H1 (cell line): ENCODE results near the gene DEPP1. TPM values are rescaled to one million over a fixed set of nuclear protein-coding genes. Genes with fewer than 3 reads are reported as not detected.

Source experiments
- CTCF ChIA-PET: fragments of 300-600 bp; sonication (Branson Sonifier 250); formaldehyde crosslinking; loops from one replicate; lab custom pipeline; 2021; ENCODE audit not compliant: partially characterized antibody; lab: Charles Lee
- POLR2A ChIA-PET: fragments of 300-600 bp; sonication (Branson Sonifier 250); formaldehyde crosslinking; loops from one replicate; lab custom pipeline; 2021; ENCODE audit warnings: inconsistent platforms; ENCODE audit not compliant: partially characterized antibody; lab: Charles Lee
- DNase-seq, 2 experiments: peaks; one replicate each; pipeline versions ENCODE4 v3.0.0 to v3.0.0-alpha.2; 2010 to 2022; ENCODE audit warnings: low spot score in 2 of 2, low read depth in 1 of 2, mixed read lengths in 1 of 2
- FAIRE-seq: peaks from 2 replicates; lab custom pipeline; 2011; peaks lifted over from hg19 to GRCh38; lab: Jason Lieb, UNC
- H2AFZ ChIP-seq: 2 replicates; pipeline ENCODE4 v1.8.1; 2012; ENCODE audit warnings: low read length, inconsistent platforms
- H2AK5ac ChIP-seq: 2 replicates; pipeline ENCODE4 v1.6.1; 2013; ENCODE audit warnings: low read depth, low read length
- H2BK120ac ChIP-seq: replicated peaks from 2 replicates; pipeline ENCODE3; 2013; ENCODE audit warnings: low read depth, low read length, inconsistent platforms
- H2BK12ac ChIP-seq: 2 replicates; pipeline ENCODE4 v1.6.1; 2013; ENCODE audit warnings: low read depth, low read length
- H2BK15ac ChIP-seq: 2 replicates; pipeline ENCODE4 v1.6.1; 2013; ENCODE audit warnings: low read length
- H2BK20ac ChIP-seq: 2 replicates; pipeline ENCODE4 v1.6.1; 2013; ENCODE audit warnings: low read length
- H2BK5ac ChIP-seq: 2 replicates; pipeline ENCODE4 v1.6.1; 2013; ENCODE audit warnings: low read depth, low read length
- H3K14ac ChIP-seq: 2 replicates; pipeline ENCODE4 v1.6.1; 2013; ENCODE audit warnings: inconsistent platforms; ENCODE audit not compliant: insufficient read length
- H3K18ac ChIP-seq: 2 replicates; pipeline ENCODE4 v1.6.1; 2013; ENCODE audit warnings: low read length; ENCODE audit errors: extremely low read depth
- H3K23ac ChIP-seq: 2 replicates; pipeline ENCODE4 v1.6.1; 2013; ENCODE audit warnings: inconsistent platforms; ENCODE audit not compliant: insufficient read length
- H3K23me2 ChIP-seq: 2 replicates; pipeline ENCODE4 v1.6.1; 2013; ENCODE audit warnings: low read depth, low read length
- H3K27ac ChIP-seq: 2 replicates; pipeline ENCODE4 v1.6.1; 2011; ENCODE audit warnings: low read depth, low read length, inconsistent platforms
- H3K27me3 ChIP-seq, 4 experiments: replicated peaks in 1 of 4; 1 replicate in 1 of 4; 2 replicates in 3 of 4; pipeline versions ENCODE4 v1.6.1 to v1.8.1; 2011 to 2013; ENCODE audit warnings: low read length in 3 of 4, mild to moderate bottlenecking in 3 of 4, inconsistent platforms in 2 of 4, mixed read lengths in 2 of 4, moderate library complexity in 1 of 4; ENCODE audit not compliant: control insufficient read depth in 3 of 4, insufficient read depth in 3 of 4; ENCODE audit errors: extremely low read depth in 1 of 4
- H3K36me3 ChIP-seq, 4 experiments: 2 replicates each; pipeline versions ENCODE4 v1.6.1 to v1.8.1; 2011 to 2013; ENCODE audit warnings: mild to moderate bottlenecking in 4 of 4, low read length in 3 of 4, moderate library complexity in 2 of 4, control low read depth in 1 of 4, inconsistent platforms in 1 of 4; ENCODE audit not compliant: insufficient read depth in 4 of 4, control insufficient read depth in 2 of 4
- H3K4ac ChIP-seq: replicated peaks from 2 replicates; pipeline ENCODE3; 2013; ENCODE audit warnings: low read length, low read depth, mixed read lengths, inconsistent platforms; ENCODE audit not compliant: insufficient read length
- H3K4me1 ChIP-seq, 4 experiments: replicated peaks in 1 of 4; 1 replicate in 1 of 4; 2 replicates in 3 of 4; pipeline versions ENCODE4 v1.6.1 to v1.8.1; 2011 to 2013; ENCODE audit warnings: low read length in 3 of 4, inconsistent platforms in 2 of 4, mixed read lengths in 1 of 4; ENCODE audit not compliant: insufficient read depth in 4 of 4, control insufficient read depth in 3 of 4
- H3K4me2 ChIP-seq, 2 experiments: 2 replicates each; pipeline versions ENCODE4 v1.6.1 to v1.8.1; 2011 to 2013; ENCODE audit warnings: low read depth in 2 of 2, low read length in 2 of 2, control low read depth in 1 of 2, inconsistent platforms in 1 of 2, mild to moderate bottlenecking in 1 of 2; ENCODE audit not compliant: insufficient read depth in 1 of 2
- H3K4me3 ChIP-seq, 4 experiments: fragments of 200-600, 300-600 bp in 1 of 4; sonication (generic), shearing (Covaris generic), sonication (Bioruptor Twin) in 1 of 4; 2 replicates each; pipeline versions ENCODE4 v1.5.1 to v1.8.1; 2011 to 2016; ENCODE audit warnings: low read length in 4 of 4, low read depth in 3 of 4, control low read depth in 2 of 4, inconsistent platforms in 2 of 4, mild to moderate bottlenecking in 2 of 4, mixed read lengths in 1 of 4, moderate library complexity in 1 of 4; ENCODE audit not compliant: insufficient read depth in 2 of 4; ENCODE audit errors: extremely low read depth in 1 of 4
- H3K56ac ChIP-seq: replicated peaks from 2 replicates; pipeline ENCODE3; 2013; ENCODE audit warnings: low read depth, mild to moderate bottlenecking, mixed read lengths, low read length, inconsistent platforms; ENCODE audit not compliant: insufficient read length
- H3K79me1 ChIP-seq: 2 replicates; pipeline ENCODE4 v1.6.1; 2013; ENCODE audit warnings: low read depth, low read length, control low read depth
- H3K79me2 ChIP-seq, 2 experiments: 2 replicates each; pipeline versions ENCODE4 v1.6.1 to v1.8.1; 2012 to 2013; ENCODE audit warnings: low read length in 2 of 2, mild to moderate bottlenecking in 2 of 2, inconsistent platforms in 1 of 2; ENCODE audit not compliant: insufficient read depth in 2 of 2, control insufficient read depth in 1 of 2
- H3K9ac ChIP-seq, 4 experiments: replicated peaks in 1 of 4; 1 replicate in 1 of 4; 2 replicates in 3 of 4; pipeline versions ENCODE4 v1.6.1 to v1.8.1; 2011 to 2013; ENCODE audit warnings: low read depth in 3 of 4, low read length in 3 of 4, control low read depth in 2 of 4, mild to moderate bottlenecking in 2 of 4, moderate library complexity in 2 of 4, inconsistent platforms in 1 of 4; ENCODE audit errors: extremely low read depth in 1 of 4
- H3K9me3 ChIP-seq, 2 experiments: 2 replicates each; pipeline versions ENCODE4 v1.6.1 to v1.8.1; 2012 to 2013; ENCODE audit warnings: mild to moderate bottlenecking in 2 of 2, moderate library complexity in 2 of 2, control low read depth in 1 of 2, inconsistent platforms in 1 of 2, low read depth in 1 of 2, low read length in 1 of 2, mixed read lengths in 1 of 2; ENCODE audit not compliant: insufficient read depth in 2 of 2
- H4K20me1 ChIP-seq, 2 experiments: replicated peaks in 1 of 2; 2 replicates each; pipeline versions ENCODE3 to v1.8.1; 2011 to 2013; ENCODE audit warnings: inconsistent platforms in 2 of 2, low read length in 2 of 2, mild to moderate bottlenecking in 1 of 2; ENCODE audit not compliant: insufficient read depth in 2 of 2, control insufficient read depth in 1 of 2
- H4K5ac ChIP-seq: 2 replicates; pipeline ENCODE4 v1.6.1; 2013; ENCODE audit warnings: low read length, low read depth, mixed read lengths, inconsistent platforms; ENCODE audit not compliant: insufficient read length
- H4K8ac ChIP-seq: 2 replicates; pipeline ENCODE4 v1.8.0; 2013; ENCODE audit warnings: mild to moderate bottlenecking, moderate library complexity, low read length, inconsistent platforms; ENCODE audit not compliant: insufficient read depth; ENCODE audit errors: extremely low read depth
- H4K91ac ChIP-seq: replicated peaks from 2 replicates; pipeline ENCODE3; 2013; ENCODE audit warnings: low read length, mixed read lengths, inconsistent platforms; ENCODE audit not compliant: insufficient read length
- CBX5 ChIP-seq: fragments of 300-800, 300-1000 bp; sonication (generic); IDR thresholded peaks from 2 replicates; pipeline ENCODE4 v1.7.1; 2016; ENCODE audit warnings: antibody characterized with exemption, low read length, low read depth
- PHF8 ChIP-seq: fragments of 200-600 bp; sonication (generic); conservative IDR thresholded peaks from 2 replicates; pipeline ENCODE4 v1.7.1; 2012; ENCODE audit warnings: low read depth, mild to moderate bottlenecking, inconsistent platforms, low read length, moderate library complexity
- POLR2AphosphoS5 ChIP-seq: IDR thresholded peaks from 2 replicates; pipeline ENCODE4 v1.6.1; 2011; ENCODE audit warnings: low read depth, low read length
- SIN3A ChIP-seq, 2 experiments: IDR thresholded peaks in 1 of 2; conservative IDR thresholded peaks in 1 of 2; 2 replicates each; pipeline ENCODE4 v1.6.1; 2011 to 2012; ENCODE audit warnings: low read length in 2 of 2, improper control_type of control experiment in 1 of 2, low read depth in 1 of 2, mild to moderate bottlenecking in 1 of 2
- SIRT6 ChIP-seq: IDR thresholded peaks from one replicate; pipeline ENCODE4 v1.7.1; 2012; ENCODE audit warnings: low read length, inconsistent platforms
- TAF1 ChIP-seq: IDR thresholded peaks from 2 replicates; pipeline ENCODE4 v1.6.1; 2011; ENCODE audit warnings: mild to moderate bottlenecking, low read depth, low read length
- TAF7 ChIP-seq: optimal IDR thresholded peaks from 2 replicates; pipeline ENCODE3; 2011; ENCODE audit warnings: low read depth, mild to moderate bottlenecking, inconsistent platforms, low read length, moderate library complexity, borderline replicate concordance
- WGBS, 2 experiments: shearing (Covaris generic) in 1 of 2; methylation state at CpG; one replicate each; pipeline versions ENCODE4 v1.1.6 to v1.1.7; 2013 to 2015; ENCODE audit warnings: low lambda C conversion rate in 2 of 2, mixed read lengths in 2 of 2, inconsistent platforms in 1 of 2, low coverage in 1 of 2, missing lambda C conversion rate in 1 of 2; ENCODE audit not compliant: insufficient replicate concordance in 2 of 2, insufficient coverage in 1 of 2, insufficient read length in 1 of 2; ENCODE audit errors: extremely low coverage in 1 of 2, missing lambda C conversion rate in 1 of 2; 5-methylcytosine and 5-hydroxymethylcytosine counted together
- polyA plus RNA-seq, 7 experiments: library from polyadenylated mRNA; depleted of rRNA in 3 of 7; stranded (reverse) in 5 of 7; unstranded in 2 of 7; fragments of >200 nt in 5 of 7; fragments of 200-250 nt in 2 of 7; gene quantifications; 1 replicate in 5 of 7; 2 replicates in 1 of 7; 4 replicates in 1 of 7; pipeline versions ENCODE4 v1.2.1 to v1.2.3, GENCODE V29; 2011 to 2013; ENCODE audit warnings: missing spikeins in 2 of 7, mixed read lengths in 2 of 7
- total RNA-seq: library from RNA; stranded (reverse); fragmentation: NEBNext Ultra II Directional; extraction: Animal tissue kit (Norgen Biotek cat#: 25700); gene quantifications from 2 replicates; pipeline ENCODE4 v1.2.1, GENCODE V29; 2021
- TF ChIP-seq, protein P1 (sequence below): IDR thresholded peaks from 2 replicates; pipeline ENCODE4 v1.6.1; 2012; ENCODE audit warnings: low read length, inconsistent platforms

Gene DEPP1
- total and polyA plus RNA-seq, 2 of the 8 experiments (the other 6 are each of a cell fraction or from before 2014, with no cell fraction given): 0.67 to 4.5 TPM

DNA sequence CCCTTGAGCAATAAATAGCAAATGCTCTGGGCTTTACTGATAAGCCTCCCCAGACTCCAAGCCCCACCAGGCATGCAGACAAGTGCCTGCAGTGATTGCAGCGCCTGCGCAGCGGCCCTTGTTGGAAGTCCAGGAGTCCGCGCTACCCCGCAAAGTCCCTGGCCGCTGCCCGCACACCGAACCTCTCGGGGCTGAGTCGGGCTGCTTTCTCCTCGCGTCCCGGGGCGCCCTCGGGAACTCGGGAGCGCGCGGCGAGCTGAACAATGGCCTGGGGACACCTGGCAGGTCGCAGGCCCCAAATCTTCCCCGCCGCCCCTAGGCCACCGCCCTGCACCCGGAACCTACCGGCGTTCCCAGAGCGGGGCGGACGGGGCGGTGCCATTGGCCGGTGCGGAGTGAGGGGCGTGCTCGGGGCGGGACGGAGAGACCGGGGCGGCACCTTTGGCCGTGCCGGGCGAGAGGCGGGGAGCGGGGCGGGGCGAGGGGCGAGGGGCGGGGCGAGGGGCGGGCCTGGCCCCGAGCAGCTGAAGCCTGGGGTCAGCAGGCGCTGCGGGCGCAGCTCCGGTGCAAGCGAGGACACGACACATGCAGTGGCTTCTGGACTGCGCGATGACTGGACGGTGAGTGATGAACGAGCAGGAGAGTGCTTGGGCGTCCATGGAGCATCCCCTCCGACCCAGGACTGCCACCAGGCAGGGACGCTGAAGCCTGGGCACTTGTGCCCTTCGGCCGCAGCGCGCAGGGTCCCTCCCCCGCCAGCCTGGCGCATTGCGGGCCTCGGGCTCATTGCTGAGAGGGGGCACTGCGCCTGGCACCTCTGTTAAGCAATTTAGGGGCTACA, 19.1 kb downstream of the DEPP1 start, which contains the start of gene RASSF4:
RASSF4 (plus strand) TSS at position 556 of the 841 bp plus-strand sequence. CDS start 10,401 bp downstream, outside the sequence.
- H3K14ac ChIP-seq: no peak within 1 kb of the TSS
- ChIA-PET POLR2A (interaction anchor here (0.7 to 1.8 kb wide), 4 partner anchors 13 to 30 kb away, joined by 3 to 5 read pairs (median 4); partner anchors contain the start of gene DEPP1), CTCF (interaction anchor here (0.6 to 1.3 kb wide), 6 partner anchors 12 to 80 kb away, joined by 3 to 6 read pairs (median 4); partner anchors contain the start of gene DEPP1)
- no peak within 1 kb of the TSS; the same call in 1 of the 2 replicates for H2BK12ac ChIP-seq
- H4K91ac ChIP-seq: peak within 1 kb of the TSS; percentile 33
- no peak within 1 kb of the TSS for H3K23ac ChIP-seq
- FAIRE-seq (no peak), DNase-seq (peak in 1 of 2 experiments; percentile 92)
- H3K79me2 ChIP-seq: no peaks in the 10 kb centered on the region; a peak in 1 of 4 replicates
- WGBS, 2 experiments: 5% methylated on average over 28 of the region's 74 CpGs; no CpG with 5 or more reads in 1 of the 2 experiments
- H3K4me2 ChIP-seq: peak within 1 kb of the TSS; percentile 90 to 97
- peak within 1 kb of the TSS; percentile 44 for H3K18ac ChIP-seq
- H3K27me3 ChIP-seq: peaks cover 0 to 7% (median 3%) of the 10 kb centered on the region in 4 experiments; a peak in 4 of 7 replicates
- H3K4me1 ChIP-seq: peaks cover 15 to 32% (median 23%) of the 10 kb centered on the region in 4 experiments
- H4K20me1 ChIP-seq: no peaks in the 10 kb centered on the region
- H3K23me2 ChIP-seq: peaks cover 8% of the 10 kb centered on the region
- H2BK5ac ChIP-seq: peak within 1 kb of the TSS; percentile 80; the same call in 1 of the 2 replicates
- H3K36me3 ChIP-seq: no peaks in the 10 kb centered on the region
- no peak within 1 kb of the TSS; the same call in 1 of the 2 replicates for H2AFZ ChIP-seq
- H2BK20ac ChIP-seq: no peak within 1 kb of the TSS
- H2BK15ac ChIP-seq: 0 out of 2 replicates have a peak within 1 kb of the TSS, but pooled peaks have one; percentile 94
- no peak within 1 kb of the TSS for H2AK5ac ChIP-seq
- peak within 1 kb of the TSS; percentile 71 to 87 (median 76) for H3K4me3 ChIP-seq
- peak within 1 kb of the TSS; percentile 64 for H4K5ac ChIP-seq
- no peaks in the 10 kb centered on the region for H3K9me3 ChIP-seq
- H3K79me1 ChIP-seq: no peaks in the 10 kb centered on the region
- no peak within 1 kb of the TSS for H2BK120ac ChIP-seq
- peak within 1 kb of the TSS; percentile 93; the same call in 1 of the 2 replicates for H4K8ac ChIP-seq
- H3K27ac ChIP-seq: peak within 1 kb of the TSS; percentile 25; the same call in 1 of the 2 replicates
- peak within 1 kb of the TSS; percentile 67 to 87 (median 78) for H3K9ac ChIP-seq
- no peak within 1 kb of the TSS for H3K4ac ChIP-seq
- no peak within 1 kb of the TSS for H3K56ac ChIP-seq
- TF ChIP-seq SIRT6 (no peak), POLR2AphosphoS5 (peak; percentile 23; the same call in 1 of the 2 replicates), TAF7 (peak; percentile 68), CBX5 (no peak), PHF8 (peak; percentile 79), SIN3A (conservative IDR thresholded peaks at IDR 0.05 in 1 of 2, IDR thresholded peaks at IDR 0.05 in 1 of 2; ENCODE audit: low read depth in 1 of 2, low read length in 2 of 2) (0 out of 4 replicates have a peak, but pooled peaks of 1 of the 2 experiments have one; percentile 11), TAF1 (peak; percentile 66; the same call in 1 of the 2 replicates)
- TF ChIP-seq, protein P1, sequence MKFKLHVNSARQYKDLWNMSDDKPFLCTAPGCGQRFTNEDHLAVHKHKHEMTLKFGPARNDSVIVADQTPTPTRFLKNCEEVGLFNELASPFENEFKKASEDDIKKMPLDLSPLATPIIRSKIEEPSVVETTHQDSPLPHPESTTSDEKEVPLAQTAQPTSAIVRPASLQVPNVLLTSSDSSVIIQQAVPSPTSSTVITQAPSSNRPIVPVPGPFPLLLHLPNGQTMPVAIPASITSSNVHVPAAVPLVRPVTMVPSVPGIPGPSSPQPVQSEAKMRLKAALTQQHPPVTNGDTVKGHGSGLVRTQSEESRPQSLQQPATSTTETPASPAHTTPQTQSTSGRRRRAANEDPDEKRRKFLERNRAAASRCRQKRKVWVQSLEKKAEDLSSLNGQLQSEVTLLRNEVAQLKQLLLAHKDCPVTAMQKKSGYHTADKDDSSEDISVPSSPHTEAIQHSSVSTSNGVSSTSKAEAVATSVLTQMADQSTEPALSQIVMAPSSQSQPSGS: no peak
